ENCODE results near the gene HLF.

HLF gene

DNA sequence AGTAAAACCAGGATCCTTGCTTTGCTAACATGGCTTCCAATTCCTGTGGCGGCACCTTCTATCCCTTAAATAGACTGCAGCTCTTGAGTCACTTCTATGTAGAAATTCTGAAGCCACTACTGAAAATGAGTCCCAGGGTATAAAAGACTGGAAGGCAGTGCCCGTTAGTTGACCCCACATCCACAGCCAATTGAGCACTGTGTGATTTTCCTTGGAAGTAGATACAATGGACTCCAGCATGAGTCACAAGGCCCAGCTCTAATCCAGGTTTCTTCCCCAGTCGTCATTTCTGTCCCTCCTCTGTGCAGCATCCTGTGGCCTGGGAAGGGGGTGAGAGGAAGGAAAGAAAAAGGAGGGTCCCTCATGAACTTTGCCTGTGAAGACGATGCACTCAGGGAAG lies 69.5 kb downstream of the HLF start:
- no peak for DNase-seq

DNA sequence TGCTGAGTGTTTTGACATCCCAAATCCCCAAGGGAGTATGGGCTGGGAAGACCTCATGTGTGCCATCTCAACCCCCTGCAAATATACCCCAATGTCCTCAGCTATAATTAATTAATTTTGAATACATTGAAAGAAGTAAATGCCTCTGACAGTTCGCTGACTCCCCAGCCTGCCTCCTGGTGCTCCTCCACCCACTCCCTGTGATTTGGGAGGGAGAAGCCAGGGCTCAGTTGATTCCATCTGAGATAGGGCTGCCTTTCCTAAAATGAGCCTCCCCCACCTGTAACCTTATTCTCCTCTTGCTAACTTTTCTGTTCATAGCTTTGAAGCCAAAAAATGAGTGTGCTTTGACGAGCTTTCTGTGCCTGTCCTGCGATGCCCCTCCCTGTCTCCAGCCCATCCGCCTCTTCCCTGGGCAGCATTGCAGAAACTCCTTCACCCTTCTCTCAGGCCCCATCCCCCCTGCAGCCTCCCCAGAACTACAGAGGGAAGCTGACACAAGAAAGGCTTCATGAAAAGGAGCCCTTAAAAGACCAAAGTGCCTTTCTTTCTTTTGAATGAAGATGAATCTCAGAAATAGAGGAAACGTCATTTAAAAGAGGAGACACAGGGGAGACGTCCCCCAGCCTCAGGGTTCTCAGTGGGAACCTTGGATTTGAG lies 70.3 kb downstream of the HLF start:
- no peak for DNase-seq

DNA sequence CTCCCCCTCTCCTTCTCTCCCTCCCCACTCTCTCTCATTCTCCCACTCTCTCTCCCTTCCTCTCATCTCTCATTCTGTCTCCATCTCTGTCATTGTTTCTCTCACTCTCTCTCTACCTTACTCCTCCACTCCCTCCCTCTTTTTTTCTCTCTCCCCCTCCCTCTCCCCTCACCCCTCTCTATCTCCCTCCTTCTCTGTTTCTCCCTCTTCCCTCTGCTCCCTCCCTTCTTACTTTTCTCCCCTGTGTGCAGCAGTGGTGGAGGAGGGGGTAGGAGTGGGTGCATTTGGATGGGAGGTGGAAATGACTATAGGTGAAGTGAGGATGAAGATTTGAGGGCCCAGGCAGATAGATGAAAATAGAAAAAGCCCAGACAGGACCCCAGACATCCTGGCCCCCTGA lies 70.9 kb downstream of the HLF start:
- DNase-seq, result no peak

DNA sequence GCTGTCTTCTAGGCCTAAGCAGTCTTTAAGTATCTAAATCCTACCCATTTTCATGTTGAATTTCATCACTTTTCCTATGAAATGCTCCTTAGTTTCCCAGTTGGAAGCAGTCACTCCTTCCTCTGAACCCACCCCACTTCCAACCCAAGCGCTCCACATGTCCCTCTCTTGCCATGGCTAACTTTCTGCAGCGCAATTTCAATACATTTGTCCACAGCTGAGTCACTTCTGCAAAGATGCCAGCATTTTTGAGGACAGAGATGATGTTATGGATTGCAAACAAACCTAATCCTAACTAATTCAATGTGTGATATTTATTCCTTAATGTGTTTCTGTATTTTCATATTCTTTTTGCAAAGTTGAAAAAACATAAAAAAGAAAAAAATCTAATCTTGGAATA lies 71.7 kb downstream of the HLF start:
- no peak for DNase-seq

- no peak for DNase-seq
Observed at GRCh38 chr17:55340176-55340575, 75.4 kb downstream of the HLF start.

- DNase-seq, result no peak
Observed at GRCh38 chr17:55340686-55341085, 75.9 kb downstream of the HLF start.

DNA sequence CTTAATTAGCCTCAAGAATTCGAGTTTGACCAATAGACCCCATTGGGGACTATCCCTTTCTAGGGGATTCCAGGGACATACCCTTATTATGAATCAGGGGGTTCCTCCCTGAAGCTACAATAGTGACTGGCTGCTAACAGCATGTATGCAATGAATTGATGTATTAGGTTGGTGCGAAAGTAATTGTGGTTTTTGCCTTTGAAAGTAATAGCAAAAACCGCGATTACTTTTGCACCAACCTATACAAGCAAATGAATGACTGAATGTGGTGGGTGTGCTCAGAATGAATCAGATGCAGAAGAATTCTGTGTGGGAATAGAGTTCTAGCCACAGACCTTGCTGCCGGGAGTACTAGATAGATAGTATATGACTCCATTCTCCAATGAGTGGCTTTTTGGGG lies 76.7 kb downstream of the HLF start:
- DNase-seq, result no peak

GRCh38 chr17:55342800-55343585 lies 78.2 kb downstream of the HLF start:
- no peak for DNase-seq

DNA sequence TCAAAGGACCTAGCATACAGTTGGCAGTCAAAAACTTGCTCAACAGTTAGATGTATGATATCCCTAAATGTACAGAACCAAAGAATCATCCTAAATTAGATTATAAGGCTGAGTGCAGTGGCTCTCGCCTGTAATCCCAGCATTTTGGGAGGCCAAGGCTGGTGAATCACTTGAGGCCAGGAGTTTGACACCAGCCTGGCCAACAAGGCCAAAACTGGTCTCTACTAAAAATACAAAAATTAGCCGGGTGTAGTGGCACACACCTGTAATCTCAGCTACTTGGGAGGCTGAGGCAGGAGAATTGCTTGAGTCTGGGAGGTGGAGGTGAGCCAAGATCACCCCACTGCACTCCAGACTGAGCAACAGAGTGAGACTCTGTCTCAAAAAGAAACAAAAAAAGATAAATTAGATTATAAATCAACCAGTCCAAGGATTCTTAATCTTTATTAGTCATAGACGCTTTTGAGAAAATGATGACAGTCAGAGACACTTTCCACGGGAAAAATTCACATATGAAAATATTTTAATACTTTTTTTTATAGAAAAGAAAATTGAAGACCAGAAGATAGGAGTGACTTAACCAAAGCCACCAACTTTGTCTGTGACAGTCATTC lies 79.2 kb downstream of the HLF start:
- DNase-seq, result no peak

DNA sequence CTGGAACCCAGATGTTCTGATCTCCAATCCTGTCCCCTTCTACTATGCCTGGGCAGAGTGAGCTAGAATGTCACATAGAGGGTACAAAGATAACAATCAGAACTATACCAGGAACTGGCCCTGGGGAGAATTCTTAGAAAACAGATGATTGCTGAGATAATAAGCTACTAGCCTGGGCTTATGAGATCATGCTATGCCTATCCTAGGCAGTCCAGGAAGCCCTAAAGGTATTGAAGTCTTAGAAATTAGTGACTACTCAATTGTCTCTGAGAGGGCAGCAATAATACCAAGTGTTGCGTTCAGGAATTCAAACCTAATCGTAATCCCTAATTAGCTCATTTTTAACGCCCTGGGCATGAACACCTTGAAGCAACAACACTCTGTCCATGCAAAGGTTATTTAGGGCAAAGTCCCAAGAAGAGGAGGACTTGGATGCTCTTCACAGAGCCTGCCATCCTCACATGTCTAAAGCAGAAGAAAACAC lies 79.8 kb downstream of the HLF start:
- no peak for DNase-seq

DNA sequence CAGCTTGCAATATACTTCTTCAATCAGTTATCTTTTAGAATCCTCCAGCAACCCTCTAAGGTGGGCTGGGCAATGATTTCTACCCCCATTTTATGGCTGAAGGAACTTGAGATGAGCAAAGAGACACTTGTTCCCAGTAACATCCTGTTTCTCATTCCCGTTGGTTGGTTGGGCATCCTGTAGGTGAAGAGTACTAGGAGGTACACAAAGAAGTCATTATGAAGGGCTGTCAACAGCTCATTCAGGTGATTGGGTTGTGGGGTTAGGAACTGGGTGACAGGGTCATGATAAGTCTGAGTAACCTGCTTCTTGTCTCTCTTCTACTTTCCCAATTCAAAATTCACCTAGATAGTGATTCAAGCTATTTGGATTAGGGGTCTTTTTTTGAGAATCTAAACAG lies 80.4 kb downstream of the HLF start:
- no peak for DNase-seq

DNA sequence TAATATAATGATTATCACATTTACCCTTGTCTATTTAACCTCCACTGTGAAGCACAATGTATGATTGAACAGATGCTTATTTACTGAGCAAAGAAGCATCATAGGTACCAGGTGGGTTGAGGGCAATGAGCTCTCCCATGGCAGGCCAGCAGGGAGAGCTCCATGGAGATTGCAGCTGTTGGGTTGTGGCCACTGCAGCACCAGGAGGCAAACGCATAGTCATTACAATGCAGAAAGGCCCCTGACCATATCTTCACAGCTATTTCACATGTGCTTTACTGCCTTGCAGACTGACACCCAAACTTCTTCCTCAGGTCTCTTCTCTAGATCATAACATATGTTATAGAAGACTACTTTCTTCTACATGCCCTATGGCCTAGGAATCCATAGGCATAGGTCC lies 81.9 kb downstream of the HLF start:
- DNase-seq, result no peak

DNA sequence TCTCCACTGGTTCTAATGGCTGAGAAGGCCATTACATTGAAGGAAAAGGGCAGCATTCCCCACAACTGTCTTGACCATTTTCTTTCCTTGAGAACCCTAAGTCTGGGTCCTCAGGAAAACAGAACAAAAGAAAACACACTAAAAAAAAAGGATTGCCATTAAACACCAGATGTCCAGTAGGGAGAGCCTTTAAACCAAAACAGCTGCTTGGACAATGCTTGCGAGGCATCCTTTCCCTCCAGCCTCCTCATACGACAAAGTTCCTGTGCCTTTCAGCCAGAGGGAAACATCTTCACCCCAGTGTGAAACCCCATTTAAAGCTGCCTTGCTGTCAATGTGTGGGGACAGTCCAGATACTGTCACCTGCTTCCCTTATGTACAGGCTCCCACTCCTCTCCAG lies 82.6 kb downstream of the HLF start:
- DNase-seq, result no peak

DNA sequence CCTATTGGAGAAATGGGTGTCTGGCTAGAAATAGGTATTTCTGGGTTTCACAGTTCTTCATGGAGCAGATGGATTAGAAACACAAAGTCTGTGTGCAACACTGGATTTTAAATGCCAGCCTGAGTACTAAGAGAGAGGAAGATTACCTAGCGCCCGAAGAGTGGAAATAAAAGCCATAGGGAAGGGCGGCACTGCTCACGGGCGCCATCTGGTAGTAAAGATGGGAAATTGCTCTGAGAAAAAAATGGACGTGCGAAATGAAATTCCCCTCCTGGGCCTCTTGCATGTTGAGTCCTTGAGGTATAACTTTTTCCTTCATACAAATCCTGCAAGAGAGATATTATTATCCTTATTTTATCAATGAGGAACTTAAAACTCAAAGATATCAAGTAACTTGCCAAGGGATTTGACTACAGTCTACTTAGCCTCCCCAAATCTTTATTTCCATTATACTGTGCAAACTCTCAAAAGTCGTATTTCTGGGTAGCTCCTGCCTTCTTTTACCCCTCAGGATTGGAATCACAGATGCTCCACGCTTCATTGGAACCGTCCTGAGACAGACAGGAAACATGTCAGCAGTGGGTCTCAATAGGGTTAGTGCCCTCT lies 84.1 kb downstream of the HLF start:
- DNase-seq, result peak; percentile 38

- no peak for DNase-seq
Observed at GRCh38 chr17:55350825-55351205, 86.1 kb downstream of the HLF start.

GRCh38 chr17:55351226-55351625 lies 86.5 kb downstream of the HLF start:
- no peak for DNase-seq

- DNase-seq, result no peak
Observed at GRCh38 chr17:55354010-55354409, 89.2 kb downstream of the HLF start.

DNA sequence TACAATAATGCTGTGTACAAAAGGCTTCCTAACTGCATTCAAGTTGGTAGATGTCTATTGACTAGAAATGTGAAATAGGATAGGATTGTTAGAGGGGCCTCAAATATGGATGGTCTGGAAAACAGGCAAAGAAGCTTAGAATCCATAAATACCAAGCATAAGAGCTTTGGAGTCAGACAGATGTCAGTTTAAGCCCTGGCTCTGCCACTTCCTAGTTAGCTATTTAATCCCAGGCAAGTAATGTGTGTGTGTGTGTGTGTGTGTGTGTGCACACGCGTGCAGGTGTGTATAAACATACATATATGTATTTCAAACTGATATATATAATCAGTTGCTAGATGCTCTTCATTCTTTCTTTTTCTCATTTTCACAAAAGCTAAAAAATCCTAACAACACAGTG lies 90.2 kb downstream of the HLF start:
- no peak for DNase-seq

DNA sequence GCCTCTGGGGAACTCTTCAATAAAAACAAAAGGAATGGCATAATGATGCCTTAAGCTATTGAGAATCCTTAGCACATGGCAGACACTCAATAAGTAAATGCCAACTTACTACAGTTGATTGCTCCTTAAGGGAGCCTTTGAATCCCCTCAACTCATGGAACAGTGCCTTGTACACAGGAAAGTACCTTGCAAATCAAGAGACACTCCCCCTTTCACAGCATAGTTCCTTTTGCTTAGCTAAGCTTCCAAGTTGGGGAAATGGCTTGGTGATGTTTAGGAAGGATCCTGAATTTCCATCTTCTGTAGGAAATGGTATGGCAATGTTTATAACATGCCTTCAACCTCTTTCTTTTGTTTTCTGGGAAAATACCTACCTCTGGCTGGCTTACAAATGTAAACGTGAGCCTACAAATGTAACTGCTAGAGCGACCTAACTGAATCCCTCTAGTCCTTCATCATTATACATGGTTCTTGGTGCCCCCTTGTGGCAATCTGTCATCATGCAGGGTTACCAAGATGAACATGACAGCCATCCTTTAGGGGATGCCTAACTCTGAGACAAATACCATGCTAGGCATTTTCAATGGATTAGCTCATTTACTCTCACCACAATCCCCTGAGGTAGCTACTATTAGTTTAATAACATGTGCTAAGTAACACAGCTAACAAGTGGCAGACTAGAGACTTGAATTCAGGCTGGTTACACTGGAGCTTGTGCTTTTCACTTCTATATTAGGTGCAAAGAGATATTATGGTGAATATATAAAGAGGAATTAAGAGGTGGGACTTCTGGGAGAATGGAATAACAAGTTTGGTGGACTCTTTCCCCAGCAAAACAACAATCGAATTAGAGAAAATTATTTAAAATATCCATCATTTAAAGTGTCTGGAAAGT lies 91.9 kb downstream of the HLF start:
- peak; percentile 59 for DNase-seq

- DNase-seq, result no peak
Observed at GRCh38 chr17:55360971-55361370, 96.2 kb downstream of the HLF start.

DNA sequence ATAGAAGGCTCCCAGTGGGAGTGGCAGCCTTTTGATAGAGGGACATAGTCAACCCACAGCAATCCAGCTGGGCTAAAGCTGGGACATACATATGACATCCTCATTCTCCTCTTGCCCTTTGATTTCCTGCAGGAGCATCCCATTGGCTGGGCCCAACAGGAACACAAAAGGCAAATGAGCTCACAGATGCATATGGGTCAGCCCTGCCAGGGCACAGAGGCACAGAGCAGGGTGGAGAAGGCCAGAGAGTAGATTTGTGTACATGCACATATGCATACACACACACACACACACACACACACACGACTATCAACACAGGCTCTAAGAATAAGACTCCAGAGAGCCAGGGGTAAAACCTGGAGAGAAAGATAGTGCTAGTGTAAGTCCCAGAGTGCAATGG lies 98.3 kb downstream of the HLF start:
- no peak for DNase-seq

DNA sequence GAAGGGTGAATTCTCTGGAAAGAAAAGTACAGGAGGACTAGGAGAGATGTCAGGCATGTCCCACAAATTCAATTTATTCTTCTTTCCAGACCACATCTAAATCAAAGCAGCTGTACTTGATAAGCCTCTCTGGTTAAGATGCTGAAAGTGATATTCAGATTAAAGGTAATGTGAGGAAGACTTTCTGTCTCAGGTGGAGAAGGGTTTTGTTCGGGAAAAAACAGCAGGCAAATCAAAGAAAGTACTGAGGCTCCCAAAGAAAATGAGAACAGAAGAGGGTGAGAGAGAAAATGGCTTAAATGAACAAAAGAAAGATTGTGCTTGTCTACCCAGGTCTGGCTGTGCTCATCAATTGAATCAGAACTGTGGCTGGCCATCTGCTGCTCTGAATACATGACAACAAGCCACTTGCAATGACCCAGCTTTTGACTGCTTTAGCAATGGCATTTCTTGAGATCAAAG lies 101.3 kb downstream of the HLF start:
- DNase-seq, result no peak

- no peak for DNase-seq
Observed at GRCh38 chr17:55368706-55369105, 103.9 kb downstream of the HLF start.

Data from activated T-cell treated with anti-CD3 and anti-CD28 coated beads, Interleukin-2, amount 50 U/mL, for 1 hour (primary cell).